HepG2 (cell line): Measurements from ENCODE around the gene DDX60. TPM values are rescaled to one million over a fixed set of nuclear protein-coding genes. Genes with fewer than 3 reads are reported as not detected.

Source experiments
- ATAC-seq: fragments of 200-7000 bp; cut with Tn5 transposase; 3 replicates; pipeline ENCODE4 v1.9.1; 2020; ENCODE audit warnings: mild to moderate bottlenecking, moderate library complexity
- BruUV-seq: library from RNA; stranded (reverse); fragments of 400-500 nt; replicated peaks from 2 replicates; lab custom pipeline; 2021; lab: Mats Ljungman, UMichigan
- CTCF ChIA-PET: fragments of 300-600 bp; formaldehyde crosslinking; extraction: SDS; loops from one replicate; lab custom pipeline; 2021; ENCODE audit warnings: low total read pairs, inconsistent platforms, low intra/inter-chr PET ratio; lab: Yijun Ruan, JAX
- POLR2A ChIA-PET: fragments of 350-600 bp; sonication (Branson Sonifier 250); formaldehyde crosslinking; loops from one replicate; lab custom pipeline; 2020; ENCODE audit warnings: antibody characterized with exemption, inconsistent platforms; lab: Yijun Ruan, JAX
- DNase-seq: peaks from one replicate; pipeline ENCODE4 v3.0.0-alpha.2; 2015; ENCODE audit warnings: low spot score
- FAIRE-seq: peaks from 3 replicates; lab custom pipeline; 2011; peaks lifted over from hg19 to GRCh38; lab: Jason Lieb, UNC
- H2AFZ ChIP-seq: one replicate; pipeline ENCODE4 v1.6.1; 2011; ENCODE audit warnings: low read length, inconsistent platforms
- H3K27ac ChIP-seq: fragments of 300-600 bp; 3 replicates; pipeline ENCODE4 v1.8.0; 2011; ENCODE audit warnings: mixed run types, mild to moderate bottlenecking, mixed read lengths, low read length, inconsistent platforms; ENCODE audit not compliant: insufficient read depth; ENCODE audit errors: extremely low read length
- H3K27me3 ChIP-seq, 2 experiments: fragments of 200-600 bp in 1 of 2; 2 replicates in 1 of 2; 3 replicates in 1 of 2; pipeline versions ENCODE4 v1.6.0 to v1.8.0; 2011; ENCODE audit warnings: low read length in 2 of 2, mild to moderate bottlenecking in 2 of 2, moderate library complexity in 2 of 2, inconsistent platforms in 1 of 2; ENCODE audit not compliant: insufficient read depth in 2 of 2, control insufficient read depth in 1 of 2
- H3K36me3 ChIP-seq, 2 experiments: fragments of 200-600 bp in 1 of 2; replicated peaks in 1 of 2; 2 replicates in 1 of 2; 3 replicates in 1 of 2; pipeline versions ENCODE4 v1.5.1 to v1.8.0; 2011; ENCODE audit warnings: low read length in 2 of 2, inconsistent platforms in 1 of 2; ENCODE audit not compliant: insufficient read depth in 2 of 2, control insufficient read depth in 1 of 2
- H3K4me1 ChIP-seq: 2 replicates; pipeline ENCODE4 v1.5.1; 2012; ENCODE audit warnings: low read length, inconsistent platforms; ENCODE audit not compliant: insufficient read depth
- H3K4me2 ChIP-seq: 2 replicates; pipeline ENCODE4 v1.6.0; 2011; ENCODE audit warnings: low read depth, low read length, inconsistent platforms
- H3K4me3 ChIP-seq, 3 experiments: fragments of 200-600 bp in 1 of 3; sonication (generic), shearing (Covaris generic) in 1 of 3; replicated peaks in 1 of 3; 2 replicates each; pipeline ENCODE4 v1.5.1; 2011 to 2016; ENCODE audit warnings: low read length in 3 of 3, inconsistent platforms in 2 of 3, low read depth in 2 of 3, mild to moderate bottlenecking in 2 of 3, control low read depth in 1 of 3, mixed read lengths in 1 of 3; ENCODE audit not compliant: insufficient read depth in 1 of 3
- H3K79me2 ChIP-seq: one replicate; pipeline ENCODE4 v1.6.1; 2011; ENCODE audit warnings: low read length, inconsistent platforms; ENCODE audit not compliant: insufficient read depth
- H3K9ac ChIP-seq: 2 replicates; pipeline ENCODE4 v1.6.0; 2011; ENCODE audit warnings: mild to moderate bottlenecking, low read depth, low read length, inconsistent platforms; ENCODE audit not compliant: insufficient read depth
- H3K9me3 ChIP-seq: 2 replicates; pipeline ENCODE4 v1.5.1; 2012; ENCODE audit warnings: mild to moderate bottlenecking, low read length
- H4K20me1 ChIP-seq: 2 replicates; pipeline ENCODE4 v1.6.0; 2011; ENCODE audit warnings: inconsistent platforms, mild to moderate bottlenecking, low read length, moderate library complexity; ENCODE audit not compliant: insufficient read depth
- GPN1 ChIP-seq: sonication (generic); formaldehyde crosslinking; IDR thresholded peaks from 2 replicates; pipeline ENCODE4 v1.5.1; 2020; ENCODE audit warnings: missing genetic modification reagents, borderline replicate concordance
- KLF12 ChIP-seq: sonication (generic); formaldehyde crosslinking; IDR thresholded peaks from 2 replicates; pipeline ENCODE4 v1.4.0; 2020; ENCODE audit warnings: missing genetic modification reagents, borderline replicate concordance
- SNAI1 ChIP-seq: sonication (generic); formaldehyde crosslinking; IDR thresholded peaks from 2 replicates; pipeline ENCODE4 v1.5.0; 2020; ENCODE audit warnings: mild to moderate bottlenecking, missing genetic modification reagents, borderline replicate concordance
- ZBTB49 ChIP-seq: sonication (generic); formaldehyde crosslinking; IDR thresholded peaks from 2 replicates; pipeline ENCODE4 v1.4.0; 2020; ENCODE audit warnings: missing genetic modification reagents, borderline replicate concordance
- ZFP37 ChIP-seq: sonication (generic); formaldehyde crosslinking; IDR thresholded peaks from 2 replicates; pipeline ENCODE4 v1.4.0; 2020; ENCODE audit warnings: missing genetic modification reagents, borderline replicate concordance
- ZFP62 ChIP-seq: sonication (generic); formaldehyde crosslinking; IDR thresholded peaks from 2 replicates; pipeline ENCODE4 v1.4.0; 2020; ENCODE audit warnings: missing genetic modification reagents
- ZNF703 ChIP-seq: sonication (generic); formaldehyde crosslinking; IDR thresholded peaks from 2 replicates; pipeline ENCODE4 v1.5.1; 2020; ENCODE audit warnings: missing genetic modification reagents, mild to moderate bottlenecking, moderate library complexity, borderline replicate concordance
- ZNF737 ChIP-seq: sonication (generic); formaldehyde crosslinking; IDR thresholded peaks from 2 replicates; pipeline ENCODE4 v1.5.0; 2020; ENCODE audit warnings: missing genetic modification reagents, mild to moderate bottlenecking, borderline replicate concordance
- WGBS: methylation state at CpG from one replicate; pipeline ENCODE4 v1.1.6; 2017; ENCODE audit warnings: low lambda C conversion rate; 5-methylcytosine and 5-hydroxymethylcytosine counted together
- in situ Hi-C: cut with HindIII; loops from 2 replicates; pipeline ENCODE4 v1.10.0; 2017; ENCODE audit warnings: low pct_unique_long_range_greater_than_20kb; ENCODE audit not compliant: extremely low pct_ligation_motif_present
- intact Hi-C: fragments of 100-400 bp; cut with micrococcal nuclease; formaldehyde crosslinking; loops from one replicate; pipeline ENCODE4 v1.10.0; 2022; ENCODE audit not compliant: unreplicated experiment
- polyA plus RNA-seq, 8 experiments: library from polyadenylated mRNA; depleted of rRNA in 3 of 8; stranded (reverse) in 7 of 8; unstranded in 1 of 8; fragments of >200 nt; fragmentation: Illumina TruSeq in 4 of 8; extraction: Trizol in 4 of 8; gene quantifications; 2 replicates each; pipeline versions ENCODE4 v1.2.1 to v1.2.3, GENCODE V29; 2011 to 2016; ENCODE audit warnings: low read depth in 4 of 8, missing spikeins in 1 of 8, mixed read lengths in 1 of 8; ENCODE audit not compliant: insufficient read depth in 1 of 8
- total RNA-seq, 5 experiments: library from RNA; depleted of rRNA; stranded (reverse); fragments of >200 nt; fragmentation: Illumina TruSeq; extraction: Trizol; gene quantifications; 2 replicates each; pipeline ENCODE4 v1.2.3, GENCODE V29; 2016; ENCODE audit warnings: low read depth in 1 of 5
- TF ChIP-seq, protein P1 (sequence below): sonication (generic); formaldehyde crosslinking; IDR thresholded peaks from 2 replicates; pipeline ENCODE4 v1.5.0; 2020; ENCODE audit warnings: missing genetic modification reagents, mild to moderate bottlenecking, borderline replicate concordance
- TF ChIP-seq, protein P2 (sequence below): sonication (generic); formaldehyde crosslinking; IDR thresholded peaks from 2 replicates; pipeline ENCODE4 v1.5.0; 2020; ENCODE audit warnings: mild to moderate bottlenecking, missing genetic modification reagents, moderate library complexity

The DDX60 gene
- total and polyA plus RNA-seq, 2 of the 13 experiments (the other 11 are each of a cell fraction or from before 2014, with no cell fraction given) = 0.35 TPM; not detected in 1

DNA sequence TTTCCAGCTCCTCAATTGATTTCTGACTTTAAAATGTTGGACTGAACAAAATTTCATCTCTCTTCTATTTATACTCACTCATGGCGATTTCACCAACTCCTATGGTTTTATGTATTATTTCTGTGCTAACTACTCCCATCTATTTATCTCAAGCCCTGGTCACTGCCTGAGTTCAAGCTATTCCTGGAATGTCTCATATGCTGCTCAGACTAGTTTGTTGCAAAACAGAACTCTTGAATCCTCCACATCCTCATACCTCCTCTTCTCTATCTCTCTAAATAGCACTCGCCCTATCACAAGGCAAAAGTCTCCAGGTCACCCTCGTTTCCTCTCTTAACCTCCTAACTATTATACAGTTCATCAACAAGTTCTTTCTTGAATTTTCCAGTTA is 19.0 kb upstream of the DDX60 start:
- Histone ChIP-seq H3K9ac (no peak overlapping the region), H3K4me3 (no peak overlapping the region), H2AFZ (no peak overlapping the region), H3K9me3 (no peaks in the 10 kb centered on the region), H3K36me3 (no peaks in the 10 kb centered on the region), H3K27me3 (no peaks in the 10 kb centered on the region), H3K4me1 (no peaks in the 10 kb centered on the region), H3K27ac (no peak overlapping the region), H3K4me2 (no peak overlapping the region), H3K79me2 (no peaks in the 10 kb centered on the region), H4K20me1 (no peaks in the 10 kb centered on the region)
- ChIA-PET POLR2A (no interaction called here), CTCF (no interaction called here)
- no TSS peak for BruUV-seq
- ATAC-seq = no peak
- WGBS = 3% methylated on average over 3 of the region's 3 CpGs
- no peak for FAIRE-seq
- intact Hi-C loops (no loop called here), in situ Hi-C loops (no loop called here)
- TF ChIP-seq, protein P1, sequence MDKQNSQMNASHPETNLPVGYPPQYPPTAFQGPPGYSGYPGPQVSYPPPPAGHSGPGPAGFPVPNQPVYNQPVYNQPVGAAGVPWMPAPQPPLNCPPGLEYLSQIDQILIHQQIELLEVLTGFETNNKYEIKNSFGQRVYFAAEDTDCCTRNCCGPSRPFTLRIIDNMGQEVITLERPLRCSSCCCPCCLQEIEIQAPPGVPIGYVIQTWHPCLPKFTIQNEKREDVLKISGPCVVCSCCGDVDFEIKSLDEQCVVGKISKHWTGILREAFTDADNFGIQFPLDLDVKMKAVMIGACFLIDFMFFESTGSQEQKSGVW (CRISPR knock-in tag) = no peak
- TF ChIP-seq, protein P2, sequence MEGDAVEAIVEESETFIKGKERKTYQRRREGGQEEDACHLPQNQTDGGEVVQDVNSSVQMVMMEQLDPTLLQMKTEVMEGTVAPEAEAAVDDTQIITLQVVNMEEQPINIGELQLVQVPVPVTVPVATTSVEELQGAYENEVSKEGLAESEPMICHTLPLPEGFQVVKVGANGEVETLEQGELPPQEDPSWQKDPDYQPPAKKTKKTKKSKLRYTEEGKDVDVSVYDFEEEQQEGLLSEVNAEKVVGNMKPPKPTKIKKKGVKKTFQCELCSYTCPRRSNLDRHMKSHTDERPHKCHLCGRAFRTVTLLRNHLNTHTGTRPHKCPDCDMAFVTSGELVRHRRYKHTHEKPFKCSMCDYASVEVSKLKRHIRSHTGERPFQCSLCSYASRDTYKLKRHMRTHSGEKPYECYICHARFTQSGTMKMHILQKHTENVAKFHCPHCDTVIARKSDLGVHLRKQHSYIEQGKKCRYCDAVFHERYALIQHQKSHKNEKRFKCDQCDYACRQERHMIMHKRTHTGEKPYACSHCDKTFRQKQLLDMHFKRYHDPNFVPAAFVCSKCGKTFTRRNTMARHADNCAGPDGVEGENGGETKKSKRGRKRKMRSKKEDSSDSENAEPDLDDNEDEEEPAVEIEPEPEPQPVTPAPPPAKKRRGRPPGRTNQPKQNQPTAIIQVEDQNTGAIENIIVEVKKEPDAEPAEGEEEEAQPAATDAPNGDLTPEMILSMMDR (CRISPR knock-in tag) = no peak
- TF ChIP-seq SNAI1 (CRISPR knock-in tag) (no peak), ZFP37 (no peak), KLF12 (no peak), ZFP62 (CRISPR knock-in tag) (no peak), GPN1 (CRISPR knock-in tag) (no peak), ZNF703 (no peak), ZBTB49 (CRISPR knock-in tag) (no peak), ZNF737 (CRISPR knock-in tag) (no peak)
- DNase-seq = no peak
